Thoracic aorta (tissue), 2 donors: Measurements from ENCODE around the gene OSTF1. TPM values are rescaled to one million over a fixed set of nuclear protein-coding genes. Genes with fewer than 3 reads are reported as not detected.

ENCODE experiments used
- ATAC-seq: fragments of 150-250 bp; one replicate; pipeline ENCODE4 v1.8.0; 2017; ENCODE audit warnings: low read depth; ENCODE audit not compliant: insufficient number of reproducible peaks, low FRiP score
- DNase-seq: peaks from one replicate; pipeline ENCODE4 v3.0.0-alpha.2; 2020; ENCODE audit warnings: low spot score
- H3K27ac ChIP-seq, 2 donors: fragments of 200-600 bp; sonication (generic); 1 replicate in 1 of 2; 2 replicates in 1 of 2; pipeline ENCODE4 v1.5.1; 2016; ENCODE audit warnings: mild to moderate bottlenecking in 2 of 2, moderate library complexity in 2 of 2
- H3K27me3 ChIP-seq: fragments of 200-600 bp; sonication (generic); replicated peaks from 2 replicates; pipeline ENCODE4 v1.6.0; 2016; ENCODE audit warnings: mild to moderate bottlenecking; ENCODE audit not compliant: insufficient read depth
- H3K36me3 ChIP-seq: fragments of 200-600 bp; sonication (generic); one replicate; pipeline ENCODE4 v1.5.1; 2016
- H3K4me1 ChIP-seq, 2 donors: fragments of 200-600 bp; sonication (generic); 1 replicate in 1 of 2; 2 replicates in 1 of 2; pipeline versions ENCODE4 v1.5.1 to v1.6.0; 2016; ENCODE audit warnings: low read depth in 2 of 2, mild to moderate bottlenecking in 1 of 2; ENCODE audit not compliant: control insufficient read depth in 1 of 2
- H3K4me3 ChIP-seq: fragments of 200-600 bp; sonication (generic); 2 replicates; pipeline ENCODE4 v1.5.1; 2016; ENCODE audit warnings: mild to moderate bottlenecking
- H3K9me3 ChIP-seq: fragments of 200-600 bp; sonication (generic); 2 replicates; pipeline ENCODE4 v1.5.1; 2016
- CTCF ChIP-seq: fragments of 200-600 bp; sonication (generic); IDR thresholded peaks from one replicate; pipeline ENCODE4 v1.5.1; 2019; ENCODE audit warnings: antibody characterized with exemption
- total RNA-seq, 2 donors: library from RNA; depleted of rRNA; stranded (reverse); fragments of >200 nt; gene quantifications; one replicate each; pipeline versions ENCODE4 v1.1.0 to v1.2.3, GENCODE V29; 2016

Gene OSTF1
- total RNA-seq, 2 donors from 2014 or later: 16.8 to 33.9 TPM

- Histone ChIP-seq H3K27me3 (no peaks in the 10 kb centered on the region), H3K4me3 (no peak overlapping the region), H3K36me3 (no peaks in the 10 kb centered on the region), H3K27ac (no peak overlapping the region), H3K9me3 (no peaks in the 10 kb centered on the region), H3K4me1 (no peaks in the 10 kb centered on the region)
- no peak for TF ChIP-seq CTCF
- ATAC-seq (no peak), DNase-seq (no peak)
Observed at GRCh38 chr9:75156858-75157257, 68.5 kb downstream of the OSTF1 start.

DNA sequence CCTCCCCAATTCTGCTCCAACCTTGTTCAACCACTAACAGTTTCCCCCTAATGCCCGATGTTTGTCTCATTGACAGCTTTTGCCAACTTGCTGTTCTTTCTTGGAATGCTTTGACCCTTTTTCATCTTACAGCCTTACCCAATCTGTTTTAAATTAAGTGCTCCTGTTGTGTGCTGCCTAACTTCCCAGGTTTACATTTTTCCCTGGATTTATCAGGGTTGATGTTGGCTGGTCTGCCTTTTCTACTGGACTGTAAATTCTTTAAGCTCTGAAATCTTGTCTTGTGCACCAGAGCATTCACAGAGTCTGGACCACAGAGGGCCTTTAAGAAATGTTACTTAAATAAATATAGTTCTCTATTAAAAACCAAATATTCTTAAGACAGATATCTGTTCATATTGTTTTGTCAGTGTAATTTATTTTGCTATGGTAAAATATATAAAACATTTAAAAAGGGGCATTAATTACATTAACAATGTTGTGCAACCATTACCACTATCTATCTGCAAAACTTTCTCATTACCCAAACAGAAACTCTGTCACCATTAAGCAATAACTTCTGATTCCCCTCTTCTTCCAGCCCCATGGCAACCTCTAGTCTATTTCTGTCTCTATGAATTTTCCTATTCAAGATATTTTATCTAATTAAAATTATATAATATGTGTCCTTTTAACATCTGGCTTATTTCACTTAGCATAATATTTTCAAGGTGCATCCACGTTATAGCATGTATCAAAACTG is 73.0 kb downstream of the OSTF1 start:
- Histone ChIP-seq H3K36me3 (peaks cover 3% of the 10 kb centered on the region), H3K27me3 (no peaks in the 10 kb centered on the region), H3K4me1 (no peaks in the 10 kb centered on the region), H3K27ac (no peak overlapping the region), H3K4me3 (no peak overlapping the region), H3K9me3 (no peaks in the 10 kb centered on the region)
- no peak for TF ChIP-seq CTCF
- DNase-seq (no peak), ATAC-seq (no peak)

- Histone ChIP-seq H3K36me3 (peaks cover 9% of the 10 kb centered on the region), H3K9me3 (no peaks in the 10 kb centered on the region), H3K27me3 (no peaks in the 10 kb centered on the region), H3K27ac (no peak overlapping the region), H3K4me3 (no peak overlapping the region), H3K4me1 (no peaks in the 10 kb centered on the region)
- DNase-seq (no peak), ATAC-seq (no peak)
- TF ChIP-seq CTCF: no peak
Observed at GRCh38 chr9:75163764-75164163, 75.5 kb downstream of the OSTF1 start.

DNA sequence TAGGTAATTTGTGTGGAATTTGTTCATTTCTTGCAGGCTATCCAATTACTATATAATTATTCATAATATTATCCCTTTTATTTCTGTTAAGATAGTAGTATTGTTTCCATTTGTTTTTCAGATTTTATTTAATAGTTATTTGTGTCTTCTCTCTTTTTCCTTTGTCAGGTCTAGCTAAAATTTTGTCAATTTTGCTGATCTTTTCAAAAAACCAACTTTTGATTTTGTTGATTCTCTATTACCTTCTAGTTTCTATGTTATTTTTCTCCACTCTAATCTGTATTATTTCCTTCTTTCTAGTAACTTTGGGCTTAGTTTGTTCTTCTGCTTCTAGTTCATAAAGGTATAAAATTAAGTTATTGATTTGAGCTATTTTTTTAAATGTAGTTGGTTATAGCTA is 76.3 kb downstream of the OSTF1 start:
- Histone ChIP-seq H3K36me3 (peaks cover 9% of the 10 kb centered on the region), H3K27me3 (no peaks in the 10 kb centered on the region), H3K4me1 (no peaks in the 10 kb centered on the region), H3K9me3 (no peaks in the 10 kb centered on the region), H3K4me3 (no peak overlapping the region), H3K27ac (no peak overlapping the region)
- no peak for ATAC-seq
- no peak for TF ChIP-seq CTCF
- no peak for DNase-seq

DNA sequence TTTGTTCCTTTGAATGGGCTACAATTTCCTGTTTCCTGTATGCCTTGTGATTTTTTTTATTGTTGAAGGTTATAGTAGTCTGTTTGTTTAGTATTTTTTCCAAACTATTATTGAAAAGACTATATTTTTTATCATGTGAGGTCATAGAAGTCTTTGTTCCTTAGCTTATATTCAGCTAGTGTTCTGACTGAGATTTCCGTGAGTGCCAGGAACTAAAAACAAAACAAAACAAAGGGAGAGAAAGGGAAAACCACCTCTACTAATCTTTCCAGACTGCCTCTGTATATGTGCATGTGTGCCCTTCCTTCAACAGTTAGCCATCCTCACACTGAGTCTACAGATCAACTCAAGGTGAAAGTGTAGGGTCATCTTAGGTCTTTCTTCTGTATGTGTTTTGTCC is 79.0 kb downstream of the OSTF1 start:
- H3K4me1 ChIP-seq: no peaks in the 10 kb centered on the region
- no peaks in the 10 kb centered on the region for H3K9me3 ChIP-seq
- DNase-seq (no peak), ATAC-seq (no peak)
- no peak overlapping the region for H3K27ac ChIP-seq
- no peak overlapping the region for H3K4me3 ChIP-seq
- no peaks in the 10 kb centered on the region for H3K27me3 ChIP-seq
- TF ChIP-seq CTCF: no peak
- H3K36me3 ChIP-seq: peaks cover 9% of the 10 kb centered on the region
